HG03095 (cell line): ENCODE measurements around the gene LTC4S.

Source experiments
- ATAC-seq: cut with Tn5 transposase; IDR thresholded peaks from one replicate; pipeline ENCODE4 v1.9.1; 2021; ENCODE audit warnings: moderate library complexity; ENCODE audit not compliant: unreplicated experiment

Gene LTC4S

DNA sequence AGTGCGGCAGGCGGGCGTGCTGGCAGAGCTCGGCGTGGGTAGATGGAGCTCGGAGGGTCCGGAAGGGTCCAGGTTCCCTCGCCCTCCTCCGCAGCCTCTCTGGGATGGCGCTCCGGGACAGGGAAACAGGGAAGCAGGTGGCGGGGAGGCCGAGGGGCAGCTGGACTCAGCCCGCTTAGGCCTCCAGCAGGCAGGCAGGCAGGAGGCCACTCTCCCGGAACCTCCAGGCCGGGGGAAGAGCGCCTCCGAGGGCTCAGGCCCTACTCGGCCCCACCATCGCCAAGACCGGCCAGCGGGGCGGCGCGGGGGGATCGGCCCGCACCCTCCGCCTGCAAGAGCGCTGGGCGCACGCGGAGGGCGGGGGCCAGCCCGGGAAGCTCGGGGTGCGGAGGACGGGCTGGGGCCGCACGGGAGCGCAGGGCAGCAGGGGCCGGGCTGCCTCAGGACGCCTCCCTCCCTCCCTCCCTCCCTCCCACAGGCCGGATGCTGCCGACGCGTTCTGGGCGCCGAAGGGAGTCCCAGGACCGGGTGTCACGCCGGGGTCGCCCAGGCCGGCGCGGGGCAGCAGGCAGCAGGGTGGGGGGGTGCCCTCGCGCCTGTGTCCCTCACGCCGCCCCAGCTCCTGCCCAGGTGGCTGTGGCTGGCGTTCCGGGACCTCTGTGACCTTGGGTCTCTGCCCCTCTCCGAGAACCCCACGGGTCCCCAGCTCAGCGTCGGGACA is 11.9 kb downstream of the LTC4S start:
- ATAC-seq = peak; percentile 22

DNA sequence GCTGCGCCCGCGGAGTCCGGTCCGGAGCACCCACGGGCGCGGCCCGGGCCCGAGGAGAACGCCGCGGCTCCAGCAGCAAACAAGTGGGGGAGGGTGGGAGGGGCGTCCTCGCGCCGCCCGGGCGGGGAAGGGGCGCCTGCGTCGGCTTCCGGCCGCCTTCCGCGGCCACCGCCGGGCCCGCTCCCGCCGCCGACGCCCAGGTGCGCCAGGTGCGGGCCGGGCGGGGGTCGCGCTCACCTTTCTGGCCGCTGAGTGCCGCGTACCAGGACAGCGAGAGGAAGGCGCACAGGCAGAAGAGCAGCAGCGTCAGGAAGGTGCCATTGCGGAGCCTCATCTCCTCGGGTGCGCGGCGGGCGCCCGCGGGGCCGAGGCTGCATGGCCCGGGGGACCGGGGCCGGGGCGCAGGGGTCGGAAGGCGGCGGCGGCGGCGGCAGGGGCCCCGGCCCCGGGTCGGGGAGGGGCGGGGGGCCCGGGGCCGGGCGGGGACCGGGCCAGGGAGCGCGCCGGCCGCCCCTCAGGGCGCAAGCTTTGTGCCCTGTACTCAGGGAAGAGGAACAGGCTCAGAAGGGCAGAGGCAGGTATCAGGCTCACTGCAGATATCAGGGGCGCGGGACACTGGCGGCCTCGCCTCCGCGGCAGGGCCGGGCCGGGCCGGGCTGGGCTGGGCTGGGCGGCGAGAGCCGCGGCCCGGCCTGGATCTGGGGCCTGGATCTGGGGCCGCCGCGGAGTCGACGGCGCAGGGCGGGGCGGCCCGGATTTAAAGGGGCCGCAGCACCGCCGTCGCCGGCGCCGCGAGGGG is 12.7 kb downstream of the LTC4S start, which contains the start of gene MGAT4B:
Gene MGAT4B (minus strand): TSS at position 617 of the 799 bp plus-strand sequence. CDS start 283 bp downstream, at position 334.
- peak; percentile 55 for ATAC-seq

DNA sequence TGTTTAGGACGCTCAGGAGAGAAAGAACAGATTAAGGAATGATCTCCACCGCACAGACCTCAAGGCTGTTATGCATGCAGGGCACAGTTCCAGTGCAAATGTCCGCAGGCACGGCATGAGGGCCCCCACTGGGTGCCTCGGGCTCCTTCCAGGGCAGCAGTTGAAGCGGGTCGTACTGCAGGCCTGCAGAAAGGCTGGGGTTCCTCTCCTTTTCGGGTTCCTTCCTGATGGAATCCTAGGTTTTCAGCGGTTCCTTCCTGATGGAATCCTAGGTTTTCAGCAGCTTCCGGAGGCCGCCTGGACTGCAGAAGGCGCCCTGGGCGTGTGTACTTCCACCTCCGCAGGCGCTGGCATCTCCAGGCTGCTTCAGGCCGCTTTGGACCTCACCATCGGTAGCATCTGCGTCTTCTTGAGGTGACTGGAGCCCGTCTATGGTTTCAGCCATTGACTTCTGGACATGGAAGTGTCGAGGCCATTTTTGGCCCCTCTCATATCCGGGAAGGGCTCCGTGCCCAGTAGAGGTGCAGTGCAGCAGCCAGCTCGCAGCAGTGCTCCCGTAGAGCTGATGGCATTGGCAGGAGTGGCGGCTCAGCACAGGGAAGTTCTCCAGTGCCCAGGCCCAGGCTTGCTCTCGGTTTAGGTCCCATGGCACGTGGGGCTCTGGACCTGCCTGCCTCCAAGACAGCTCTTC is 18.5 kb downstream of the LTC4S start:
- ATAC-seq = no peak

DNA sequence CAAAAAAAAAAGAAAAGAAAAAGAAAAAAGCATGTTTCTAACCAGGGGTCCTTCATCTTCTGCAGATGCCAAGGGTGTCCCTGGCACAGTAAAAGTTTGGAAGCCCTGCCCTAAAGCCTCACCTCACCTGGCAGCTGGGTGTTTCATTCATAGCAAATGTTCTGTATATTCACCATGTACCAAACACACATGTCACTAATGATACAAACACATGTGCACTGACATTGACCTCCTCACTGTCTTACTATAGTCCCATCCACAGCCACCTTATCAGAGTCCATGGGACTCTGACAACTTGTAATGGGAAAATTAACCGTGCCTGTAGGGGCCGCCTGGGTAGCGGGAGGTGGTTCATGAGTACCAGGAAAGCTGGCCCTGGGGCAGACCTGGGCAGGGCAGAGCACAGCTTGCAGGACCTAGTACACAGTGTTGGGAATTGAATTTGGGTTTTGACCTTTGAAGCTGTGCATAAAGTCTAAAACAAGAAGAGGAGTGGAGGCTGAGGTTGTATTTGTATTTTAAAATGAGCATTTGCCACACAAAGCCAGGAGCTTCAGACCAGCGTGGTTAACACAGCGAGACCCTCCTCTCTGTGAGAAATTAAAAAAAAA is 19.3 kb downstream of the LTC4S start:
- no peak for ATAC-seq

DNA sequence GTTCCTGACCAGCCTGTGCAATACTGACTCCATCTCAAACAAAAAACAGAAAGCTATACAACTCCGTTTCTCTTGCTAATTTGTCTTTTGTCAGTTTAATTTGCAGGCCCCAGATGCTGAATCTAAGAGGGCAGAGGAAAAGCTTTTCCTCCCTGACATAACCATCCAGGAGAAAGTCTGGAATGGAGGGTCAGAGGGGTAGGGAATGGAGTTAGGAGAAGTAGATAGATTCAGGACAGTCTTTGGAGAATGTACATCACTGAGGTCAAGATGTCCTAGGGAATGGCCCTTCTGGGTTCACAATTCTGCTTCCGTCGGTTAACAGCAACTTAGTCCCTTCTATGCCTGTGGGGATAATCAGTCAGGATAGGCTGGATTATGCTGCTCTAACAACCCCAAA is 20.3 kb downstream of the LTC4S start:
- no peak for ATAC-seq

DNA sequence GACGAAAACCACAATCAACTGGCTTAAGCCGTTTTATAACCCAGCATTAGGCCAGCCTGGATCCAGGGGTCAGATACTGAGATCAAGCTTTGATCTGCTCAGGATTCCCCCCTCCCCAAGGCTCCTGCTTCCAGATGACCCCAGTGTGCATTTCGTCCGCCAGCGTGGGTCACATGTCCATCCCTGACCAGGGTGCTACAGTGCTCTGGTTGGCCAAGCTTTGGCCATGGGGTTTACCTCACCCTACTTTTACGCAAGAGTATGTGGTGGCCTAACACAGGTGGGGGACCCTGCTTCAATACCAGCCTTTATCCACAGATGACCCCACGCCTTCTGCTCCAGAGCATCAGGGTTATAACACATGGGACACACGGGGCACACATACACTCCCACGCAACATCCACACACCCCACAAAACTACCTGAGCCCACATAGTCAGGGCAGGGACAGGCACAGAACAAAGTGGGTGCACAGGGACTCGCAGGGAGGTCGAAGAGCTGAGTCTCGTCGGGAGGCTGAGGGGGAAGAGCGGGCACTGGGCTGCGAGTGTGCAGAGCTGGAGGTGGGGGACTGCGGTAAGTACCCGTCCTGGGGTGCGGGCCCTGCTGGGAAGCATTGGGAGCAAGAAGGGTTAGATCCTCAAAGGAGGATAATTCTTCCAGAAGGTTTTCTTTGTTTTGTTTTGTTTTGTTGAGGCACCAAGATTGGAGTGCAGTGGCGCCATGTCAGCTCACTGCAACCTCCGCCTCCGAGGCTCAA is 21.9 kb downstream of the LTC4S start:
- no peak for ATAC-seq

DNA sequence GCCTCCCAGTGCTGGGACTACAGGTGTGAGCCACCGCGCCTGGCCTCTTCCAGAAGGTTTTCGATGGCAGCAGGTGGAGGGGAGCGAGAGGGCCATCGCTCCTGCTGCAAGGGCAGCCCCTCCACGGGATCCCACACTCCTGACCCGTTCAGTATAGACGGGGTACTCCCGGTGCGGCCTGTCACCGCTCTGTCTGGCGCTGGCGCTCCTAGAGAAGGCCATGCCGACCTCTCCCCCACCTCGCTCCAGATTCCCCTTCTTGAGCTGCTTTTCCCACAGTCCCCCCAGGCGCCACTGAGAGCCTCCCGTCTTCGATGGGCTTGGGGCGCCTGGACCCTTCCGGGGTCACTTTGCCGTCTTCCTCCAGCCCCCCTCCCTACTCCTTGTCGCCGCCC is 22.6 kb downstream of the LTC4S start:
- ATAC-seq = no peak

DNA sequence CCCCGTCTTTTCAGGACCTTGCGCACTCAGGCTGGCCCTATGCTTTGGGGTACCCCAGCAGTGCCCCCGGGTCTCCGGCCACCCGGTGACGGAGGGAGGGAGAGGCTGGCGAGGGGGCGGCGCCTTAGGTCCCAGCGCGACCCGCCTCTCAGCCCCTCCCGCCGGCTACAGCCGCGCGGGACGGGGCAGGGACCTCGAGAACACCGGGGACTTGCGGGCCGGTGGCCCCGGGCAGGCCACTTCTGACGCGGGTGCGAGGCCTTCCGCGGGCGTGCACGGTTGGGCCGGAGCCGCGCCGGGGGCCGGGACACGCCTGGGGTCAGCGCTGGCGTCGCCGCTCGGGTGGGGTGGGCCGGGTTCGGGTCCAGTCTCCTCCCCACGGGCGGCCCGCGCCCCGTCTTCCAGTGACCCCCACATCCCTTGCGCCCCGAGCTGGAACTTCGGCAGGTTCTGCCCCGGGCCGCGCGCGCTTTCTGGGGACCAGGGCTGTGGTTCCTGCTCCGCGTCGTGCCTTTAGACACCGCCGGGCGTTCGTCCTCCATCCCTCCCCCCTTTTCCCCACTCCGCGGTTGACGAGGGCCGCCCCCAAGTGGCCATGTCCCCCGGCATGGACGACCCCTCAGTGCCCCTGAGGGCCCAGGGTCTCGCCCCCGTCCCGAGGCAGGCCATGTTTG is 23.1 kb downstream of the LTC4S start:
- no peak for ATAC-seq

DNA sequence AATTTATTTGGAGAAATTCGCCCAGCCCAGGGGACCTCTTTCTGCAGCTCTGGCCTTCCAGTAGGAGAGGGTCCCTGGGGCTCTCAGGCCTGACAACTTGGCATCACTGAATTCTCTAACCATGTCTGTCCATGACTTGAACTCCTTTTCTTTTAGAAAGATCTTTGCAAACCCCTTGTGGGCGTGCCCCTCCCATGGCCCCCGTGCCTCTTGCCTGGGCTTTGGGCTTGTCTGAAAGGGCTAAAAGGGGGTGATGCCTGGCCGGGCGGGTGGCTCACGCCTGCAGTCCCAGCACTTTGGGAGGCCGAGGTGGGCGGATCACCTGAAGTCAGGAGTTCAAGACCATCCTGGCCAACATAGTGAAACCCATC is 23.7 kb downstream of the LTC4S start:
- ATAC-seq = no peak

DNA sequence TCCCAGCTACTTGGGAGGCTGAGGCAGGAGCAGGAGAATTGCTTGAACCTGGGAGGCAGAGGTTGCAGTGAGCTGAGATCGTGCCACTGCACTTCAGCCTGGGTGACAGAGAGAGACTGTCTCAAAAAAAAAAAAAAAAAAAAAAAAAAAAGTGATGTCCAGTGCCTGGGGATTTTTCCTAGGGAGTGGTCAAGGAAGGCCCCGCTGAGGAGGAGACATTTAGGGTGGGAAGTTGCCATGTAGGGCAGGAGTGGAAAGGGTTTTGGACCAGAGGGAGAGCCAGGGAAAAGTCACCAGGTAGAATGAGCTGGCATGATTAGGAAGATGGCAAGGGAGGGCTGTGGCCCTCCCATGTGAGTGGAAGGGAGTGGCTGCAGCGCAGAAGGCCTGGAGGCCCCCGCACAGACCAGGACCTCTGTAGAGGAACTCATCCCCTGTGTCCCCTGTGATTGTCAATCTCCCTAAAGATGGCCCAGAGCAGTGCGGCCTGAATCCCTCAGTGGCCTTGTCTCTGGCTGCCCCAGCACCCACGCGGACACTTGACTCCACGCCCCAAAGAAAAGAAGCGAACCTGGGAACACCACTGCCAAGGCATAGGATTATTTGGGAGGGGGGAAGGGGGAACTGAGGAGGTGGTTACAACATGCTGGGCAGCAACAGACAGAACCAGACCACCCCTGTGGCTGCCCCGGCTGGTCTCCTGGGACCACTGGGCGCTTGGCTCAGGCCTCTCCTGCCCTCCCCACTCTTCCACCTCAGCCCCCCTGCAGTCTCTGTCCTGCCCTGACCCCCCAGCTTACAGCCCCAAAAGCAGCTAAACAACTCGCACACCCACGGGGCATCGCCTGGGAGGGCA is 24.3 kb downstream of the LTC4S start:
- no peak for ATAC-seq

DNA sequence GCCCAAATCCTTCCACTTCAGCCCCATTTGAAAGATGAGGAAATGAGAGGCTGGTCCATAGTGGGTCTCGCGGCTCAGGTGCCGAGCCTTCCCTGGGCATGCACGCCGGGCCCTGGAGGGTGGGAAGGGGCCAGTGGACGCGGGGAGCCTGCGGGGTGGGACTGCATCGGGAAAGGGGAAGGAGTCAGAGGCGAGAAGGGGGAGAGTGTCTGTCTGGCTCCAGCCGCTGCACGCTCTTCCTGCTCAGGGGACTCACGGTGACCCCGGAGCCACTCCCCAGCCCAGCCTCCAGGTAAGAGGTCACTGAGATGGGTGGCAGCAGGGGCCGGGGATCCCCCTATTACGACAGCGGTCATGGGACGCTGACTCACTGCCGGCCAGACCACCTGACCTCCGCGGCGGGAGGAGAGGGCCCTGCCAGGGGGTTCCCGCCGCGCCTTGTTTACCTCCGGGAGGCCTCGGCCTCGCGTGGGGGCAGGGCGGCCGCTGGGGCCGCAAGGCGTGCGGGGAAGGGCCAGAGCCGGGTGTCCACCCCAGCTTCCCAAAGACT is 25.0 kb downstream of the LTC4S start:
- ATAC-seq = peak; percentile 69

DNA sequence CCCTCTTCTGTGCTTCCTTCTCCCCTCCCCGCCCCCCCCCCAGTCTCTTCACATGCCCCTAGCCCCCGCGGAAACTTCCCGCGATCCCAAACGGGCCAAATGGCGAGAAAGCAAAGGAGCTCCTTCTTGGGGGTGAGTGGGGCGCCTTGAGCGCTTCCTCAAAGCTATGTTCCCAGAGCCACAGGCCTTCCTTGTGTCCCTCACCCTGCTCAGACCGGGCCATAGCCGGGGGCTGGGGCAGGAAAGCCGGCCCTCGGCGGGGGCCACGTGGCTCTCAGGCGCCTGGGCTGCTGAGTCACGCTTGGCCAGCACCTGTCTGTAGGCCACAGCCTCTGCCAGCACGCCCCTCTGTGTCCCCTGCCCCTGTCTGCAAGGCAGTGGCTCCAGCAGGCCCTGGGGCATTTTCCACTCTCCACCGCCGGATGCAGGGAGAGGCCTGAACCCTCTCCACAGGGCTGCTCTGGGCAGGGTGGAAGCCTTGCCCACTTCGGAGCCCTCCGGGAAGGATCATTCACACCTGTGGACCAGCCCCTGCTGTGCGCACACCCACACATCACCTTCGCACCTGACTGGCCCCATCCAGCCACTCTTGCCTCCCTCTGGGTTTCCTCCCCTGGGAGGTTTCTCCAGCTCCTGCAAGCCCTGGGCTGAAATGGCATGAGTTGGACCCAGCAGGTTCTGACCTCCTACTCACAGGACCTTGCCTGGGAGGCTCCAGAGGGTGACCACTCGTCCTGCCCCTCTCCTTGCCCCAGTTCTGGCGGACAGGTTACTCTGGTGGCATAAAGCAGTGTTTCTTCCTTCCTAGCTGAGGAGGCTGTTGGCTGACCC is 25.7 kb downstream of the LTC4S start:
- no peak for ATAC-seq

DNA sequence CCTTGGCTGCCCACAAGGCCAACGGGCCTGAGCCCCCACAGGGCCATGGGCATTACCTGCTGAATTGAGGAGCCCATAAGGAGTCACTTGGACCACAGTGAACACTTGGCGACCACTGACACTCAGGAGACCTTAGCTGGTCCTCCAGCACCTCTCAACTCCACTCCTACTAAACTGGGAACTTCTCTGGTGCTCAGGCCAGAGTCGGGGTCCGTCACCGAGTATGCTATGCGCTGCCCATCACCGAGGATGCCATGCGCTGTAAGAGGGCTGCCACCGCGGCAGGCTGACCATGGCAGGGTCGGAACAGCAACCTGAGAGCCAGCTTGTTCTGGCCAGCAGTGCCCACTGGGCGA is 26.3 kb downstream of the LTC4S start:
- no peak for ATAC-seq

DNA sequence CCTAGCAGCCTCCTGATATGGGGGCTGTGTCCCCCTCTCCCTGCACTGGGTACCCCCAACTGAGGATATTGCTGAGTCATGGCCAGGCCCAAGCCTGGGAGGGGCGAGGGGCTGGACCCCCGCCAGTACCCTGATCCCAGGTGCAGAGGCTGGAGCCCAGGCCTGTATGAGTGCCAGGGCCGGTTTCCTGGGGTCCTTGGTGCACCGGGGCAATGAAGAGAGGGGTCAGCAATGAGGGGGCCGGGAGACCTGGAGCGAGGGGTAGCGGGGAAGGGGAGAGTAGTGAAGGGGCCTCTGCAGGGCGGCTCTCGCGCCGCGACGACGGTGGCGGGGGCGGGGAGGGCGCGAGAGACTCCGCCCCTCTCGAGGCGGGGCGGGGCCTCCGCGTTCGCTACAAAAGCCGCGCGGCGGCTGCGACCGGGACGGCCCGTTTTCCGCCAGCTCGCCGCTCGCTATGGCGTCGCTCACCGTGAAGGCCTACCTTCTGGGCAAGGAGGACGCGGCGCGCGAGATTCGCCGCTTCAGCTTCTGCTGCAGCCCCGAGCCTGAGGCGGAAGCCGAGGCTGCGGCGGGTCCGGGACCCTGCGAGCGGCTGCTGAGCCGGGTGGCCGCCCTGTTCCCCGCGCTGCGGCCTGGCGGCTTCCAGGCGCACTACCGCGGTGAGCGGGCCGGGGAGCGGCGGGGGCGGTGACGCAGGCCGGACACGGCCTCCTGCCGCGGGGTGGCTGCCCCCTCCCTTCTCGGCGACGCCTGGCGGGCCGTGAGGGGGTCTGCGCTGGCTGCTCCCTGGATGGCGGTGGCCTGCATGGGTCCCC is 26.9 kb downstream of the LTC4S start, which contains the start of gene SQSTM1:
Gene SQSTM1 (plus strand): TSS at position 423 of the 815 bp plus-strand sequence. CDS start 32 bp downstream, at position 455.
- peak; percentile 25 for ATAC-seq

DNA sequence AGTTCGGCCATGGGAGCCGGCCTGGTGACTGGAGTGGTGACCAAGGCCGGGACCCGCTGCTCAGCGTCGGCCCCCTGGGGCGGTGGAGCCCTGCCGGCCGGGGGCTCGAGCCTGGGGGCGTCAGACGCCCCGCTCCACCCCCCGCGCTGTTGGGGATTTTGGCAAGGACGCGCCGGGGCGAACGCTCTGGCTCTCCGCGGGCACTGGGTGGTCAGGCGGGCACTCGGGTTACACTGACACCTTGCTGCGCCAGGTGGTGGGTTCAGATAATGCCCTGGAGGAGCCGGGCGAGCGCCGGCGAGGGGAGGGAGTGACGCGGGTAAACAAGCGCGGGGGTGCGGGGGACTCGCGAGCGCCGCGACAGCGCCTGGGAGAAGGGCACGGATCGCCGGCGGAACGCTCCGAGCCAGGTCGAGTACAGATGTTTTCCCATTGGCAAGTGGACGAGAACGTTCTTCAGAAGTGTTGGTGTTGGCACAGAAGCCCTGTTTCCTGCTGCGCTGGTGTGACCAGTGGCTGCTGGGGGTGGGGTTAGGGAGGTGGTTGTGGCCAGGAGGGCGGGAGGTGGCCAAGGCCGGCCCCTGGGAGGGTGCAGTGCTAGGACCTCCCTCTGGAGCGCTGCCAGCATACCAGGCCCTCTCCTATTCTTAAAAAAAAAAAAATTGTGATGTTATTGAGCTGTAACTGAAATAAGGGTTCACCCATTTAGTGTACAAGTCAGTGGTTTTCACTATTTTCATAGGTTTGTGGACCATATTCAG is 27.7 kb downstream of the LTC4S start:
- ATAC-seq = peak; percentile 47

DNA sequence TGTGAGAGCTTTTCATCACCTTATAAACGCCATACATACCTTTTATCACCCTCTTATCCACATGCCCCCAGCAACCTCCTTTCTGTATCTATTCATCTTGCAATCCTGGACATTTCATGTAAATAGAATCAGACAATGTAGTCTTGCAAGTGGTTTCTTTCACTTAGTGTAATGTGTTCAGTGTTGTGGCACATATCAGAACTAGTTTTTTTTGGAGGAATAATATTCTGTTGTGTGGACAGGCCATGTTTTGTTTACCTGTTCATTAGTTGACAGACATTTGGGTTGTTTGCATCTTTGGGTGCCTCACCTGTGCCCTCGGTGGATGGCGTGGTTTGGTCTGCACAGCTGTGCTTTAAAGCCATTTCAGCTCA is 28.3 kb downstream of the LTC4S start:
- no peak for ATAC-seq
